Umbilical cord (tissue), 2 donors: ENCODE data around the gene KCNK18. TPM values are rescaled to one million over a fixed set of nuclear protein-coding genes. Genes with fewer than 3 reads are reported as not detected.
"Not testable (repeated sequence)": the region's sequence is repeated elsewhere in the genome, so short reads cannot be mapped to it uniquely, and the experiment has no call there.

ENCODE experiments used
- DNase-seq: peaks from one replicate; pipeline ENCODE4 v3.0.0-alpha.2; 2015; ENCODE audit warnings: low spot score
- total RNA-seq: library from RNA; depleted of rRNA; stranded (reverse); fragments of >200 nt; gene quantifications from one replicate; pipeline ENCODE4 v1.2.3, GENCODE V29; 2014; ENCODE audit warnings: low replicate concordance; ENCODE audit not compliant: insufficient read depth

The KCNK18 gene
- total RNA-seq, 1 donor from 2014 or later = not detected

DNA sequence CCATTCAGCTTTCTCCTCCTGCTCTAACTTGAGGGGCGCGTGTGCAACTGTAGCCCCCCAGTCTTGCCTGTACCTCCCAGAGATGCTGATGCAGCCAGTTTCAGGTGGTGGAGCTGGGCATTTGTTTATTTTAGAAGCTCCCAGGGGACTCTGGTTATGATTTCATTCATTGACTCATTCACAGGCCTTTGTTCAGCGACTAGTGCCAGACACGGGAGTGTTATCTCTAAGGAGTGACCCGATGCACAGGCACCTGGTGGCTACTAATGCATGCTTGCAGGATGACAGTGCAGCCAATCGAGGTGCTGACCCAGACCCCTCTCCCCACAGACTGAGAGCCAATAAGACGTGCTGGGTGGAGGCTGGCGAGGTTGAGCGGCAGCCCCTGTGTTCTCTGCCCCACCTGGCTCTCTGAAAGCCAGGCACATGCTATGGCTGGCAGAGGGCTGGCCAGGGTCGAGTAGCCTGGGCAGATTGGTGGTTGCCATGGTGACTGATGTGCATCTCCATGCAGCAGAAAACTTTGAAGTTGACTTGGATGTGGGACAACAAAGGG lies 23.9 kb downstream of the KCNK18 start:
- no peak for DNase-seq

DNA sequence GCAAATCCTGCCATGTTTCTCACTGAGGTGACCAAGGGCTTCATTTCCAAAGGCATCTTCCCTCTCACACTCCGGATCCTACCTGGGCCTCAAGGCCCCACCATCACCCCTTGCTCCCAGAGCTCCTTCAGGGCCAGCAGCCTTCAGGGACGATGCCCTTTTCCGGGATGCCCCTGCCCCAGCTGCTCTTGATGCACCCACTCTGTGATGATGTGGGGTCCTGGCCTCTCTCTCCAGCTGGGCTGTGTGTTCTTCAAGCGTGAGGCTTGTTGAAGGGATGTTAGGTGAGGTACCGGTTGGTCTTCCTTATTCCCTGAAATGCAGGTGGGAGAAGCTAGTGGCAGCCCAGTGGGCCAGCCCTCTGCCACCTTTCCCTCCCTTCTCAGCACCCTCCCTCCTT lies 25.3 kb downstream of the KCNK18 start:
- no peak for DNase-seq

DNA sequence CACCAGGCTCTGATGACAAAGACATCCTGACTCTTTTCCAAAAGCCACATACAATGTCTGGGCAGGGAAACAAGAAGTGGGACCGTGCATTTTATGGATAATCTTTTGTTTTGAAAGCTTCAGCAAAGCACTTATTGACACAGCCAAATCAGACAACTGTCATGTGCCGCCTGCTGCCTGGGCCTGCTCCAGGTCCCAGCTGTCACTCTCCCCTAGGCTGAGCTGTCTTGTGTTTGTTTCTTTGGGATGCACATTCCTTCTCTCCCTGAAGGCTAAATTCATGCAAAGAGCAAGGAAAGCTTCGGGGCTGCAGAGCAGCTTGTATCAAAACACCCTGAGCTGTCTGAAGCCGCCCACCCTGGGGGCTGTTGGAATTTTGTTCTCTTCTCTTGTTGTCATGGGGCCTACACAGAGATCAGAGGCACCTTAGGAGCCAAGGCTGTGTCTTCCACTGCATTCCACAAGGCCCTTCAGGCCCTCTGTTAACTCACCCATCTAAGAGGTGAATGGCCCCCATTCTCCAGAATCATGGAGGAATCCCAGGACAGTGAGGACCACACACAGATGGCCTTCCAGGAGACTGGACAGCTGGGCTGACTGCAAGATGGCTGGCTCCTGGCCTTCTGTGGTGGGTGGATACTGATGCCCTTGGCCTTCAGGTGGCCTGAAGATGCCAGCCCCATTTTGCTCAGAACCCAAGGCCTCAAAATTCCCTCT lies 25.8 kb downstream of the KCNK18 start:
- no peak for DNase-seq

DNA sequence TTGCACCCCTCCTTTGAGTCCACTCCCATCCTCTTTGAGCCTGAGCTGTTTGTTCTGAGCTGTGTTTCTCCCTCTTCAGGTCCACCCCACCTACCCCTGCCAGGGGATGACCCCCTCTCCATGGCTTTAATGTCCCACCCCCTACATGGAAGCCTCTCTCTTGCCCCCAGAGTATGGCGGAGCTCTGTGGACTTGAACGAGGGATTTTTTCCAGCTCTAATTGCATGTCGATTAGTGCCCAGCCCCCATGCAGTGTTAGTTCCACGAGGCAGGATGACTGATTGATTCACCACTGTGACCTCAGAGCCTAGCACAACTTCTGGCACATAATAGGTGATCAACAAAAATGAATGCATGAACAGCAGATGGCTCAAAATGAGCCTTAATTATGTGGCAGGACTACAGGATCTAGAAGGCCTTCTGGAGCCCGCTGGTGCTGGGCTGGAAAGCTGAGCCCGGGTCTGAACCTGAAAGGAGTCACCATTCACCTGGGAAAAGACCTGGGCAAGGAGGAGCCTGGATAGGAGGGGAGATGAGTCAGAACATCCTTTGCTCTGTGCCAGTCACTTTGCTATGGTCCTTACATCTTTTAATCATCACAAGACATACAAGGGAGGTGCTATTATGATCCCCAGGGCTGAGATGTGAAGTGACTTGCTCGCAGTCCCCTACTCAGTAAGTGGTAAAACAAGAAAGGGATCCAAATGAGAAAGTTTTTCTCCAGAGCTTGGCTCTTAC lies 26.6 kb downstream of the KCNK18 start:
- no peak for DNase-seq

DNA sequence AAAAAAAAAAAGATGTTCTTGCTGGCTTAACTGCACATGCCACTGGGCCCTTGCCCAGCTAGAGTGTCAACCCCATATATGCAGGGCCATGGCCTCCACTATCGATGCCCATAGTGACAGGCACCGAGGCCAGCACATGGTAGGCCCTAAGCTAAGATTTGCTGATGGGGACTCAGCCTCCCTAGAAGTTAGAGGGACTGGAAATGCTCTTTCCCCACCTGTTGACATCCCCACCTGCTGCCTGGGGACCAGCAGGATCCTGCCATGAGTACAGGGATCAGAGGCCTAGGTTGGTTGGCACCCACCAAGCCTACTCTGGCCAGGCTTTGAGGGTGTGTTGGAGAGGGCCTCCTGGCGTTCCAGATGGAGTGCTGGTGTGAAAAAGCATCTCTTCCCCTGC lies 27.6 kb downstream of the KCNK18 start:
- DNase-seq = no peak

DNA sequence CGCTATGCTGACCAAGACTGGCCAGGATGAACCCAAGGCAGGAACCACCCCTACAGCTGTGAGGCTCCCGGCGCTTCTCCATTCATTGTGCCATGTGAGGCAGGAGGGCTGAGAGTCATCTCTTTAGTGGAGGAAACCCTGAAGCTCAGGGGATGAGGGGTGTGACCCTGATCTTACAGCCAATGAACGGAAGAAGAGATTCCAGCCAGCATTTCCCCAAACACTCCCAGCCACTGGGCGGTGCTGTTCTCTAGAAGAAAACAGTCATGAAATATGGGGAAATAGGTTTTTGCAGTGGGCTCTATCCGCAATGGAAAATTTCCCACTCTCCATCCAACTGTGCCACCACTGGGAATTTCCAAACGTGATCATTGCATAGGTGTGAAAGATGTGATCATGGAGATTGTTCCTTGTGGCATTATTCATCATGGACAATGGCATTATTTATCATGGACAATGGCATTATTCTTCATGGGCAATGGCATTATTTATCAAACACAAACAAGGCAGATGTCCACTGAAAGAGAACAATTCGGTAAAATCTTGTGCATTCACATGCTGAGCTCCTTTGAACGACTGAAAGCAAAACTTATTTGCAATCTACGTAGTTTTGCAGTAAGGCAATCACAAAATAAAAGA lies 29.6 kb downstream of the KCNK18 start:
- peak; percentile 10 for DNase-seq

DNA sequence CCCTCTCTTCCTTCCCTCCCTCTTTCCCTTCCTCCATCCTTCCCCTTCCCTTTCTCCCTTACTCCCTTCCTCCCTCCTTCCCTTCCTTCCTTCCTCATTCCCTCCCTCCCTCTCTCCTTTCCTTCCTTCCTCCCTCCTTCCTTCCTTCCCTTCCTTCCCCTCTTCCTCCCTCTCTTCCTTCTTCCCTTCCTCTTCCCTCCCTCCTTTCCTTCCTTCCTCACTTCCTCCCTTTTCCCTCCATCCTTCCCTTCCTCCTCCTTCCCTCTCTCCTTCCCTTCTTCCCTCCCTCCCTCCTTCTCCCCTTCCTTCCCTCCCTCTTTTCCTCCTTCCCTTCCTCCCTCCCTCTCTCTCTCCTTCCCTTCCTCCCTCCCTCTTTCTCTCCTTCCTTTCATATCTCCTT lies 30.9 kb downstream of the KCNK18 start:
- DNase-seq = no peak

DNA sequence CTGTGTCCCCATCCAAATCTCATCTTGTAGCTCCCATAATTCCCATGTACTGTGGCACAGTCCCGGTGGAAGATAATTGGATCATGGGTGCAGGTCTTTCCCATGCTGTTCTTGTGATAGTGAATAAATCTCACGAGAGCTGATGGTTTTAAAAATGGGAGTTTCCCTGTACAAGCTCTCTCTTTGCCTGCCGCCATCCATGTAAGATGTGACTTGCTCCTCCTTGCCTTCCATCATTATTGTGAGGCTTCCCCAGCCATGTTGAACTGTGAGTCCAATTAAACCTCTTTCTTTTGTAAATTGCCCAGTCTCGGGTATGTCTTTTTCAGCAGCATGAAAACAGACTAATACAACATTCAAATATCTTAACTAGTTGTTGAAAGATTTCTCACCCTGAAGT lies 32.8 kb downstream of the KCNK18 start:
- DNase-seq = not testable (repeated sequence)

DNA sequence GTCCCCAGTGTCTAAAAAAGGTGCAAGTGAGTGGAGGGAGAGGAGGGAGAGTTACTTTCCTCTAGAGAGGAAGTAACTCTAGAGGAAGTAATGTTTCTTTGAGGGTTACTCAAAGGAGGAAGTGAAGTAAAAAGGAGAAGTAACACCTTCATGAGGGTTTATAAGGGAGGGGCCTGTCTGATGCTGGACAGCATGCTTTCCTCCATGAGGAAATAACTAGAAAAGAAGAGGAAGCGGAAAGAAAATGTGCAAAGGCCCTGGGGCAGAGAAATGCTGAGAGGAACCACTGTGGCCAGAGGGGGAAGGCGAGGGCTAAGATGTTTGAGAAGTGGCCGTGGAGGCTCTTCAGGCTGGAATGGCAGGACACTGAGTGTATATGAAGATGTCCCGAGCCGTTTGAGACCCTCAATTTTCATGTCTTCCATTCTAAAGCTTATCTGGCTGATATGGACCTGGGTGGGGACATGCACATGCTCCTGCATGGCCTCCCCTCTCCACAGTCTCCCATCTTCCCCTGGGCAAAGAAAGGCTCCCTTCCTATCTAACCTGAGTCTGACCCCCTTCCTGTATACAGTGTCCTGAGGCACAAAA lies 40.2 kb downstream of the KCNK18 start:
- no peak for DNase-seq

DNA sequence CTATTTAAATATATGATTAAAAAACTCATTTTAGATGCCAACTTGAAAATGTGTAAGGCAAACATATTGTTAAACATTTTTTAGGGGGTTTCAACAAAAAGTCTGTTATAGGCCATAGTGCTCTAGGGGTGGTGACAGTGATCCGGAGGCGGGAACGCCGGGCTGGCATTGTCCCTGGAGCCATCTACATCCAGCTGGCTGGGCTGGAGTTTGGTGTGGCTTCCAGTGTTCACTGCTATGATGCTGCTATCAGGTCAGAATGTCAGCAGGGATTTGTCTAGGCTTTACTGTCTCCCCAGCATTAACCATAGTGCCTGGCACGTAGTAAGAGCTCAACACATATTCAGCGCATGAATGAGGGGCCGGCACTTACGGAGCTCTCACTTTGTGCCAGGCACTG lies 41.8 kb downstream of the KCNK18 start:
- peak; percentile 23 for DNase-seq

DNA sequence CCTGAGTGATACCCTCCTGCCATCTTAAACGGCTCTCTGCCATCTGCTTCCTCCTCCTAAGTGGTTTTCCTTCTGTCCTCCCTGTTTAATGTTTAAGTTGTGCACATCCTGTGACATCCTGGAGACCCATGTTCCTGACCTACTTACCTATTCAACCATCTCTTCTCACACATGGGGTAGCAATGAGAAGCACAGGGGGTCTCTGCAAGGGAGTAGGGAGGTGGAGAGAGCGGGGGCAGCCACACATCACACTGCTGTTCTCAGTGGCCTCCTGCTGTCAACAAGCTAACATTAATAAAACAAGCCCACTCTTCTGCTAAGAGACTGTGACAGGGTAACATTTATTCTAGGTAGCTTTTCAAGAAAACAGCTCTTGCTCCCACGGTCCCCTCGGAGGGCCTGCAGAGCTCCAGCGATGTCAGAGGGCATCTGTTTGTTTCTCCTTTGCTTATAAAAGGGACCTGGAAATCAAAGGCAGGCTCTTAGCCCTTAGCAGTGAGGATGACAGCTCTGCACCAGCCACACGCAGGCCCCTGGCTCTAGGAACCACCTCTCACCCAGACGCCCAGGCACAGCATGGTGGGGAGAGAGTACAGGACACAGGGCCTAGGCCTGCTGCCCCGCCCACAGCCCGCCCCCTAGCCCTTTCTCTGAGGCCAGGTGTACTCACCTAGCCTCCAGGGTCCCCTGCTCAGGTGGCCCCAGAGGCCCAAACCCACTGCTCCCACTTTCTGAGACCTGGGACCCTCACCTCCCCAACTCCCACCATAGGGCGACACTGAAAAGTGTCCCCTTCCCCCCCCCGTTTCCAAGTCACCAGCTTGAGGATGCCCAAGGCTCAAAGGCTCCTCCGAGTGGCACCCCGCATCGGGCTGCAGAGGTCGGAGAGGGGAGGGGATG lies 42.7 kb downstream of the KCNK18 start:
- no peak for DNase-seq

DNA sequence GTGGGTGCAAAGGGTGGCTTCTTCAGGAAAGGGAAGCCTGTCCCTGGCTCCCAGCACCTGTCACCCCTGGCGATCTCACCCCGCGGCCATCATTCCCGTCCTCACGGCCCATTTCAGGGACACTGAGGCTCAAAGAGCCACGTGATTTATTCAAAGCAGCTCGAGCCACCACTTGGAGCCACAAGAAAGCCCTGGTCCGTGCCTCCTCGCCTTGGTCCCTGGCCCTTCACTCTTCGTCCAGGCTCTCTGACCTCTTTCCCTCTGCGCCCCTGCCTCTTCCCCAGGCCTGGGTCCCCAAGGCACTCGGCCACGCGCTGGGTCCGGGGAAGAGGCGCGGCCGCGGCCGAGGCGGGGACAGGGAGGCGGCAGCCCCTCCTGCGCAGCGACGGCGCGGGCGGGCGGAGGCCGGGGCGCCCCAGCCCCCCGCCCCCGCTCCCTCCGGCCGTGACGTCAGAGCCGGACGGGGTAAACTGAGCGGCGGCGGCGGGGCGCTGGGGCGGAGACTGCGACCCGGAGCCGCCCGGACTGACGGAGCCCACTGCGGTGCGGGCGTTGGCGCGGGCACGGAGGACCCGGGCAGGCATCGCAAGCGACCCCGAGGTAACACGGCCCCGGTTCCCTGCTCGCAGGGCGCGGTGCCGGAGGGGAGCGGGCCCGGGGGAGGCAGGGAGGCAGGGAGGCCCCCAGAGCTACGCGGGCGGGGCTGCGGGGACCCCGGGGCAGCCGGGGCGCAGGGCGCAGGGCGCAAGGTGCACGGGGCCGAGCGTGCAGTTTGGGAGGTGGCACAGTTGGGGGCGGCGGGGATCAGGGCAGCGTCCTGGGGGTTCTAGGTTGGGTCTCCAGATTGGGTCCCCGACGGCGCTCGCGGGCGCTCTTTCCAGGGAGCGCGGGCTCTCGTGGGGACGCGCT lies 43.6 kb downstream of the KCNK18 start, which contains the start of gene SLC18A2:
SLC18A2 (plus strand) TSS at position 494 of the 909 bp plus-strand sequence. CDS start 580 bp downstream, outside the sequence.
- DNase-seq = no peak

DNA sequence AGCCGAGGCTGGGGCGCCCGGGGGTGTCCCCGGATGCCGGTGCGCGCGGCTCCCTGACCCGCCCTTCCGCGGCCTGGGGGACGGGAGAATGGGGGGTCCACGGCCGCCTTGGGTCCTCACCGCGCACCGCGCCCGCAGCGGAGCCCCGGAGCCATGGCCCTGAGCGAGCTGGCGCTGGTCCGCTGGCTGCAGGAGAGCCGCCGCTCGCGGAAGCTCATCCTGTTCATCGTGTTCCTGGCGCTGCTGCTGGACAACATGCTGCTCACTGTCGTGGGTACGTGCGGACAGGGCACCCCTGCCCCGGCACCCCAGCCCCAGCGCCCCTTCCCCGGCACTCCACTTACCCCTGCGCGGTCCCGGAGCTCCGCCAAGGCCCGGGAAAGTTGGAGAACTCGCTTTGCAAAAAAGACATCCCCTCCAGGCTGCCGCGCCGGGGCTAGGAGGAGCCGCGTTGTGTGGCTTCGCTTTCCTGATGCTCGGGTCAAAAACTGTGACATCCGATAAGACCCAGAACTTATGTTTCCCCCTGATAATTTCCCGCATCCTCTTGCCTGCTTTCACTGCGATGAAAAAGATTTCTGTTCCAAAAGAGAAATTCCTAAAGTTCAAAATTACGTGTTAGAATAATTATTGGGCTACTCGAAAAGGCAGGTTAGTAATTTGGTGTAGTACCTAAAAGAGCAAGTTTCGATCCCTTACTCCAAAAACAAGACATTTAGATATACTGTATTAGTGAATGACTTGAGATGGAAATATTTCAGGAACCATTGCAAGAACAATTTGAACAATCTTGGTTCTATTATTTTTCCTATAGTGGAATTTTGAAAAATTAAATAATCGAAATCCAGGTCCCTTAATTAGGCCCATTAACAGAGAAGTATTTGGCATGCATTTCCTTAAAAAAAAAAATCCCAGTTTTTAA lies 44.5 kb downstream of the KCNK18 start:
- DNase-seq = no peak

DNA sequence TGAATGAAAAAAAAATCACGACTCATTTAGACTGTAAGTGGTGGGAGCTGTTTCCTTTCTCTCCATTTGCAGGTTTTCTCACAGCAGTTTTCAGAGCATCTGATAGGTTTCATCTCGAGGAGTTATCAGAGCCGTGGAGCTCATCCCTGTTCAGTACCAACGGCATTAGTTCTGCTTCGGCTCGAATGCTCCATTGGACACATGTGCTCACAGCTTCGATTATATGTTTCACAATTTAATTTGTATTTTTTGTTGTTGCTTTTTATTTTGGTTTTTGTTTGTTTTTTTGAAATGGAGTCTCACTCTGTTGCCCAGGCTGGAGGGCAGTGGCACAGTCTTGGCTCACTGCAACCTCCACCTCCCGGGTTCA lies 45.2 kb downstream of the KCNK18 start:
- no peak for DNase-seq

DNA sequence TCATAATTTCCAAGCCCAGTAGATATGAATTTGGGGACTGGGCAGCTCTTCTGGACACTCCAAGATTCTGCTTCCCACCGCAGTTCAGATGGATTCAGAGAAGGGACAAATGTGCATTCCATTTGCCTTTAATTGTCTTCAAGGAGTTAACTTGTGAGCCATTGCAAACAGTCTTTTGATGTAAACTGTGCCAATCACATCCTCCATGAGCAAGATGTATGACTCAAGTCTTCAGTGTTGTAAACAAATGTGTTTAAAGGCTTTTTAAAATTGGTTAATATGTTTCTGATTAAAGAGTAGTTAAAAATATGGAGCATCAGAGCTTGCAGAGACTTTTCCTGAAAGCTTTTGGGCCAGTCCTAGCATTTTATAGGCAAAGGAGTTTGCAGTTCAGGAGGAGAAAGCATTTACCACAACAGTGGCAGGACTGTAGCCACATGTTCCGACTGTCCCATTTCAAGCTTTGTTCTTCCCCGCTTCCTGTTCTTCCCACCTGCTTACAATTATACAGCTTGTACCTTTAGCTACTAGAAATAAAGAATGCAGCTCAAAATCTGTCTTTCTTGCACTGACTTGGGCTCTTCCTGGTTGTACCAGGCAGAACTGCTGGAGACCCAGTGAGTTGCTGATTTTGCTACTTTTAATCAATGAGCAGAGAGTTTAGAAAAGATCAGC lies 49.8 kb downstream of the KCNK18 start:
- no peak for DNase-seq

DNA sequence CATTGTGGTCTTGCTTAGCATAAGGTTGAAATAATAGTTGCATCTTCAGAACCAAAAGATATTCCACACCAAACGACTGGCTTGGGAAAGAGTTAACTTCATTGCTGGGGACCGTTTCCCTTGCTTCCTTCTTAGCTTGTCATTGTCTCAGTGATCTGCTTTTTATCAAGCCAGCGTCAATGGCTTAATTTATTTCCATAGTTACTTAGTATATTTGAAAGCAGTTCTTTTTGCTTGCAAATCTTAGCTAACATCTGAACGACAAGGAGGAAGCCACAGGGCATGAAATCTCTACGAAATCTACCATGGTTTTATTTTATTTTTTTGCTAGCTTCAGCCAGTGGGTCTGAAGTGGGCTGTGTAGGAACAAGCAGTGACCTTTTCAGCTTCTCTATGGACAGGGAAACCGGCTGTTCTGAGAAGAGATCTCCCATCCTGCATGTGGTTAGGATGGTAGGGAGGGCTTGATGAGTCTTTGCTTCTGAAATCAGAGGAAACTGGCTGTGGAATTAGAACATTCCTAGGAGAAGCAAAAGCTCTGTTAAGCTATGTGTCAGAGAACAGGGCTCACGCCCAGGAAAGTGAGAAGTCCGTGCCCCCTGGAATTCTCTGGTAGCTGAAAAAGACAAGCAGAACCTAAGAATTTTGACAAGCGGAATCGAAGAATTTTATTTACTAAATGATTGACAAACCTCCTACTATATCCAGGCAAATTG lies 51.6 kb downstream of the KCNK18 start:
- DNase-seq = peak; percentile 22

DNA sequence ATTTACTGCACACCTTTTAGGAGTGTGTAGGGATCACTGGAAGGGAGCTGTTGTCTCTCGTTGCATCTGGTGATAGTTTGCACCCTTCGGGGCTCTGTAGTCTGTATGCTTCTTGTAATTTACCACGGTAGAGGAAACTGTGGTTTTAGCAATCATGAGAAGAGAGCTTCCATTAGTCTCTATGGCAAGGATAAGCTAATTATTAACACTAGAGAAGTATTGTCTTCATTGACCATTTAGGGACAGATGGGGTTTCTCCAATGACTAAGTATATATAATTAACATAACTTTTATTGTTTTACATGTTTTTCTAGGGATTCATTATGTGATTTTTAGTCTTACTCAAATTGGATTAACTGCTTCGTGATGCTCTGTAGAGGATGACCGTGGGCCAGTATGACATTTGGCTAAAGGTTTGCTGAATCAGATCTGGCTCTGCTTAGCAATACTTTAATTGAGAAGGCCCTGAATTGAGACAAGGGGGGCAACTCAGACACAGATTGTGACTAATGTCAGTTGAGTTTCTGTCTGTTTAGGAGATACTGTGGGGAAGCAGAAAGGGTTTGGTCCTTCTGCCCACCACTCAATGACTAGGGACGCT lies 52.3 kb downstream of the KCNK18 start:
- DNase-seq = no peak
